Raji (cell line): ENCODE data around the gene CENPF.

Source experiments
- POLR2A ChIP-seq: IDR thresholded peaks from 2 replicates; pipeline ENCODE4 v1.6.1; 2011; ENCODE audit warnings: low read depth, low read length, control low read depth; ENCODE audit not compliant: insufficient read depth

The CENPF gene

GRCh38 chr1:214640431-214641213 lies 37.6 kb downstream of the CENPF start:
- TF ChIP-seq POLR2A: no peak

- no peak for TF ChIP-seq POLR2A
Observed at GRCh38 chr1:214641214-214641895, 38.4 kb downstream of the CENPF start.

GRCh38 chr1:214643030-214643429 lies 40.0 kb downstream of the CENPF start:
- no peak for TF ChIP-seq POLR2A

- no peak for TF ChIP-seq POLR2A
Observed at GRCh38 chr1:214645712-214646111, 42.7 kb downstream of the CENPF start.

- TF ChIP-seq POLR2A: no peak
Observed at GRCh38 chr1:214648801-214649200, 45.8 kb downstream of the CENPF start.

- TF ChIP-seq POLR2A: no peak
Observed at GRCh38 chr1:214649607-214650006, 46.6 kb downstream of the CENPF start.

GRCh38 chr1:214650664-214651063 lies 47.7 kb downstream of the CENPF start:
- no peak for TF ChIP-seq POLR2A

GRCh38 chr1:214657299-214657698 lies 54.3 kb downstream of the CENPF start:
- no peak for TF ChIP-seq POLR2A

GRCh38 chr1:214658175-214658574 lies 55.2 kb downstream of the CENPF start:
- TF ChIP-seq POLR2A: no peak

- TF ChIP-seq POLR2A: no peak
Observed at GRCh38 chr1:214658785-214659184, 55.8 kb downstream of the CENPF start.

GRCh38 chr1:214660190-214660589 lies 57.2 kb downstream of the CENPF start:
- no peak for TF ChIP-seq POLR2A

GRCh38 chr1:214660900-214661299 lies 57.9 kb downstream of the CENPF start:
- no peak for TF ChIP-seq POLR2A

- no peak for TF ChIP-seq POLR2A
Observed at GRCh38 chr1:214662223-214662785, 59.3 kb downstream of the CENPF start.

- TF ChIP-seq POLR2A: no peak
Observed at GRCh38 chr1:214664651-214665433, 61.8 kb downstream of the CENPF start.

GRCh38 chr1:214665606-214666110 lies 62.7 kb downstream of the CENPF start:
- TF ChIP-seq POLR2A: no peak

GRCh38 chr1:214666674-214667073 lies 63.7 kb downstream of the CENPF start:
- no peak for TF ChIP-seq POLR2A

- no peak for TF ChIP-seq POLR2A
Observed at GRCh38 chr1:214670098-214670497, 67.1 kb downstream of the CENPF start.
